ENCODE results near the gene KMT2D.

The KMT2D gene

DNA sequence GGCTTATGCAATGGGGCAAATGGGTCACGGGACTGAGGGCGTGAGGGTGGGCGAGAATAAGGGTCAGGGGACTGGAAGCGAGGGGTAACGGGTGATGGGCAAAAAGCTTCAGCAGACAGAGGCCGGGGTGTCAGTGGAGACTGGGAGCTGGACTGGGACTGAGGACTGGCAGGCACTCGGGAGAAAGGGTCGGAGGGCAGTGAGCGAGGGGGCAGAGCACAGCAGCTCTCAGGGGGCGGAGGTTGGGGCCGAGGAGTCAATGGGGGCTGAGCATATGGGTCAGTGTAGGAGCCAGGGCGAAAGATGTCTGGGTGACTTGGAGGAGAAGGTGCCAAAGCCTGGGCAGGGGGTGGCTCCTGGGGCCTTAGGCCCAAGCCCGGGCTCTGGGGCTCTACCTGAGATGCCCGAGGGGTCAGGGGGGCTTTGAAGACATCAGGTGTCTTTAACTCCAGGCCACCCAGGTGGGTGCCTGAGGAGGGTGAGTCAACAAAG, 20.2 kb downstream of the KMT2D start:
- no peak overlapping the region for H3K4me3 ChIP-seq (replicated peaks; ENCODE audit: low read depth, low read length)
- TF ChIP-seq, protein P1, sequence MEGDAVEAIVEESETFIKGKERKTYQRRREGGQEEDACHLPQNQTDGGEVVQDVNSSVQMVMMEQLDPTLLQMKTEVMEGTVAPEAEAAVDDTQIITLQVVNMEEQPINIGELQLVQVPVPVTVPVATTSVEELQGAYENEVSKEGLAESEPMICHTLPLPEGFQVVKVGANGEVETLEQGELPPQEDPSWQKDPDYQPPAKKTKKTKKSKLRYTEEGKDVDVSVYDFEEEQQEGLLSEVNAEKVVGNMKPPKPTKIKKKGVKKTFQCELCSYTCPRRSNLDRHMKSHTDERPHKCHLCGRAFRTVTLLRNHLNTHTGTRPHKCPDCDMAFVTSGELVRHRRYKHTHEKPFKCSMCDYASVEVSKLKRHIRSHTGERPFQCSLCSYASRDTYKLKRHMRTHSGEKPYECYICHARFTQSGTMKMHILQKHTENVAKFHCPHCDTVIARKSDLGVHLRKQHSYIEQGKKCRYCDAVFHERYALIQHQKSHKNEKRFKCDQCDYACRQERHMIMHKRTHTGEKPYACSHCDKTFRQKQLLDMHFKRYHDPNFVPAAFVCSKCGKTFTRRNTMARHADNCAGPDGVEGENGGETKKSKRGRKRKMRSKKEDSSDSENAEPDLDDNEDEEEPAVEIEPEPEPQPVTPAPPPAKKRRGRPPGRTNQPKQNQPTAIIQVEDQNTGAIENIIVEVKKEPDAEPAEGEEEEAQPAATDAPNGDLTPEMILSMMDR (IDR thresholded peaks at IDR 0.05; ENCODE audit: low read depth, low read length, missing control alignments) = no peak
- no peak for DNase-seq (ENCODE audit: extremely low read depth, low read depth)

DNA sequence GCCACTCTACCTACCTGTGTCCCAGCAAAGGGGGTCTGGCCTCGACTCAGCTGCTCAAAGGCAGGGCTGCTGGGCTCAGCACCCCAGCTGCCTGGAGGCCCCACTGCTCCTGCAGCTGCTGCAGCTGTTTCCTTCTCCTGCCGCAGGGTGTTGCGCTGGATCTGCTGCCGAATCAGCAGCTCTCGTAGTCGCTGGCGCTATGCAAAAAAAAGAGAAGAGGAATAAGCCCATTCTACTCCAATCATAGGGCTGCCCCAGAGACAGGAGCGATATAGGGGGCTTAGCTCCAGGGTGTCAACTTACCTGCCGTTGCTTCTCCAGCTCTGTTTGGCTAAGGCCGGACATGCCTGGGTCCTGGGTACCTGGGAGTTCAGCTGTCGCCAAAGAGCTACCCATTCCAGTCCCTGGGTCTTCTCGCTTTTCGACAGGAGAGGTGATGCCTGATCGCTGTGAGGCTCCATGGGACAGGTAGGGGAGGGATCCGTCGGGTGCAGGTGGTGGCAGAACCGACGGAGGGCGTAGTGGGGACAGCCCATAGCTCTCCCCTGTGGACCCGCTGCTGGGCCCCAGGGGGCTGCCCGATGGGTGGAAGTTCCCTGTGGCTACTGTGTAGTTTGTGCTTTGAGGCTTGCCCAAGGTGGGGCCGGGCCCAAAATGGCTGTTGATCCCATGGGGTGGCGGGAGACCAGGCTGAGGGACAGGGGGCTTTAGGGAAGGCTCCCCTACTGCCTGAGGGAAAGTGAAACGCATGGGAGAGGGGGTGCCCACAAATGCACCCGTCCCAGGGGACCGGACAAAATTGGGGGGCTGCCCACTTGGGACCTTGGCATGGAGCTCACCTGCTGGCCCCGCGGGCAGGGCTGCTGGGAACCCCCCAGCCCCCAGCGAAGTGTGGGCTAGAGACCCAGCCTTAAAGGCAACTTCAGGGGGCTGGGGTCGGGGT, 20.9 kb downstream of the KMT2D start:
- DNase-seq (ENCODE audit: extremely low read depth, low read depth) = no peak
- TF ChIP-seq, protein P1 (IDR thresholded peaks at IDR 0.05; ENCODE audit: low read depth, low read length, missing control alignments) = no peak
- no peak overlapping the region for H3K4me3 ChIP-seq (replicated peaks; ENCODE audit: low read depth, low read length)

DNA sequence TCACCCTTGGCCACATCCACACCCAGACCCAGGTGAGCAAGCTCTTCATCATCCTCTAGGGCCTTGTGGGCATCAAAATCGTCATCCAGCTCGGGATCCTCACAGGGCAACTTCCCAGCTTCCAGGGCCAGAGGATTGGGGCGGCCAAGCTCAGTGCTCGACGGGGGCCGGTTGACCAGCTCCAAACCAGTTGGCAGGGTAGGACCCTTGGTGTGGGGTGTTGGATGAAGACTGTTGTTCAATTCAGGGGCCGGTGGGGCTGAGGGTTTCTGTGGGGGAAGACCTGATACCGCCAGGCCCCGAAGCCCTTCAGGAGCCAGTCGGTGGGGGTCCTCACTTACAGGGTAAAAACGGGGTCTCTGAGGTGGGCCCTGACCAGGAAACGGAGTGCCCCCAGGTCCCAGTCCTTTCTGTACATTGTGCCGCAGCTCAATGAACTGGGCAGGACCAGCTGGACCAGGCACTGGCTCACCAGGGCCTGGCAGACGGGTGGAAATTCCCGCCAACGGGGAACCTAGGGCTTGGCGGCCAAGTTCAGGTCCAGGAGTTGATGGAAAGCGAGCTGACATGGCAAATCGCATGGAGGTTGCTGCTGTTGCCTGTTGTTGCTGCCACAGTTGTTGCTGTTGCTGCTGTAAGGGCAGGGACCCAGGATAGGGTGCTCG, 22.2 kb downstream of the KMT2D start:
- H3K4me3 ChIP-seq (replicated peaks; ENCODE audit: low read depth, low read length) = no peak overlapping the region
- TF ChIP-seq, protein P1 (IDR thresholded peaks at IDR 0.05; ENCODE audit: low read depth, low read length, missing control alignments) = no peak
- DNase-seq (ENCODE audit: extremely low read depth, low read depth) = no peak

DNA sequence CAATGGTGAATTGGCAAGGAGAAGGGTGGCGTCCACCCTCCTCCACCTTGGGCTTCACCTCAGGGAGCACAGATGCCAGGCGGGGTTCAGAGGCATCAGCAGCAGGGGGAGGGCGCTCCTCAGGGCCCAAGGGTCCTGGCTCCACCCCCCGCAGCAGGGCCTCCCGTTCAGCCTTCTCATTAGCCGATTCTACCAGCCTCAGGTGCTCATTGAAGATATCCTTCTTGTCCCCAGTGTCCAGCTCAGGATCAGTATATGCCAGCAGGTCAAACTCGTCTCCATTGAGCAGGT, 22.7 kb downstream of the KMT2D start:
- TF ChIP-seq, protein P1 (IDR thresholded peaks at IDR 0.05; ENCODE audit: low read depth, low read length, missing control alignments) = no peak
- no peak overlapping the region for H3K4me3 ChIP-seq (replicated peaks; ENCODE audit: low read depth, low read length)
- no peak for DNase-seq (ENCODE audit: extremely low read depth, low read depth)

DNA sequence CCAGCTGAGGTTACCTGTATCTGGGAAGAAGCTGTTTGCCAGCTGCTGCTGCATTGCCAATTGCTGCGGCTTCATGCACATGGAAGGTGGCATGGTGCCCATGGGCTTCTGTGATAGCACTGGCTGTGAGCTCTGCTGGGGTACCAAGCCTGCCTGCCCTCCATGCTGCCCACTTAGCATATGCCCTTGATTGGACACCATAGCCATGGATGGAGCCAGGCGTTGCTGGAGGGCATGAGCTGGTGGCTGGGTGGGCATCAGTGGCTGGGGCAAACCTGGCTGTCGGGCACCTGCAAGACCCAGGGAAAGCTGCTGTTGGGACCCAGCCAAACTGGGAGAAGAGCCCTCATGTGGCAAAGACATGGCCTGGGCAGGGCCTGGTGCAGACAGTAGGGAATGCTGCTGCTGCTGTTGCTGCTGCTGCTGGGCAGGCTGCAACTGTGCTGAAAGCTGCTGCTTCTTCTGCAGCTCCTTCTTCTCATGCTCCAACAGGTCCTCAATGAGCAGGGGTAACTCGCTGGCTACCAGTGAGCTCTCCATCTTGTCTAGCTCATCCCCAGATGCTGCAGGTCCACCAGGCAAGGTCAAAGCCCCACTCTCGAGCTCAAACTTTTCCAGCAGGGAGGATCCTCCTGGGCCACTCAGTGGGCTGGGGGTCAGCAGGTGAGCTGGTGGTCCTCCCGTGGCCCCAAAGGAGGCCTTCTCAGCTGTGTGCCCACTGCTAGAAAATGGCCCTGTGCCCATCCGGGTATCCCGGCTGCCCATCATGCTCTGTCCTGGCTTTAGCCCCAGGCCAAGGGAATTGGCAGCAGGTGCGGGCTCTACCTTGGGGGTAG, 23.3 kb downstream of the KMT2D start:
- DNase-seq (ENCODE audit: extremely low read depth, low read depth) = no peak
- H3K4me3 ChIP-seq (replicated peaks; ENCODE audit: low read depth, low read length) = no peak overlapping the region
- TF ChIP-seq, protein P1 (IDR thresholded peaks at IDR 0.05; ENCODE audit: low read depth, low read length, missing control alignments) = no peak

DNA sequence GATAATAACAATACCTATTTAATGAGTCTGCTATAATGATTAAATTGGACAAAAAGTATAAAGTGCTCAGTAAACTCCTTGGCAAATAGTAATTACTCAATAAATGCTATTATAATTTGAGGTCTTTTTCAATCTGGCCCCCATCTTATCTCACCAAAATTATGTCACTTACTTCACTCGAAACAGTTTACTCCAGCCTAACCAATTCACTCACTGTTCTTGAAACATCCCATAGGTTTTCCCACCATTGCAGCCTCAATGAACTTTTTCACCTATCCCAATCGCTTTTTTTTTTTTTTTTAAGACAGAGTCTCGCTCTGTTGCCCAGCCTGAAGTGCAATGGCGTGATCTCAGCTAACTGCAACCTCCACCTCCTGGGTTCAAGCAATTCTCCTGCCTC, 24.6 kb downstream of the KMT2D start:
- DNase-seq (ENCODE audit: extremely low read depth, low read depth) = no peak

More for the DNA sequence above, 24.6 kb downstream of the KMT2D start:
- no peak overlapping the region for H3K4me3 ChIP-seq (replicated peaks; ENCODE audit: low read depth, low read length)
- TF ChIP-seq, protein P1 (IDR thresholded peaks at IDR 0.05; ENCODE audit: low read depth, low read length, missing control alignments) = no peak
